Measurements from ENCODE around the gene PHLPP1.

- no peak for TF ChIP-seq CTCF (conservative IDR thresholded peaks at IDR 0.05; ENCODE audit: low read length)
- TF ChIP-seq EZH2phosphoT487 (IDR thresholded peaks at IDR 0.05; ENCODE audit: borderline replicate concordance): no peak
These were observed 63.9 kb downstream of the PHLPP1 start for GRCh38 chr18:62778976-62779869.
